OCI-LY7 (cell line): Measurements from ENCODE around the gene IL17A. TPM values are rescaled to one million over a fixed set of nuclear protein-coding genes. Genes with fewer than 3 reads are reported as not detected.

Experiments
- Bru-seq: library from RNA; stranded (reverse); fragments of 400-500 nt; gene quantifications from one replicate; lab custom pipeline; 2021; lab: Mats Ljungman, UMichigan
- BruChase-seq, 2 experiments: library from RNA; stranded (reverse); fragments of 400-500 nt; gene quantifications; one replicate each; lab custom pipeline; 2021; lab: Mats Ljungman, UMichigan
- BruUV-seq: library from RNA; stranded (reverse); fragments of 400-500 nt; replicated peaks from 2 replicates; lab custom pipeline; 2021; lab: Mats Ljungman, UMichigan
- CTCF ChIA-PET: fragments of 300-600 bp; sonication (Branson Sonifier 250); formaldehyde crosslinking; loops from one replicate; lab custom pipeline; 2022; ENCODE audit warnings: antibody characterized with exemption; ENCODE audit not compliant: unreplicated experiment; lab: Charles Lee
- POLR2A ChIA-PET: fragments of 300-600 bp; sonication (Branson Sonifier 250); formaldehyde crosslinking; loops from one replicate; lab custom pipeline; 2022; ENCODE audit warnings: antibody characterized with exemption; lab: Charles Lee
- DNase-seq: peaks from one replicate; pipeline ENCODE4 v3.0.0-alpha.2; 2015; ENCODE audit warnings: low spot score
- H2AFZ ChIP-seq: fragments of 200-600 bp; sonication (generic), shearing (Covaris generic); 2 replicates; pipeline ENCODE4 v1.6.1; 2014; ENCODE audit warnings: mild to moderate bottlenecking, antibody characterized with exemption, low read length, moderate library complexity
- H3K27ac ChIP-seq: fragments of 200-600 bp; sonication (generic); 2 replicates; pipeline ENCODE4 v1.5.1; 2014; ENCODE audit warnings: mixed run types, low read depth, mild to moderate bottlenecking, moderate library complexity, low read length, inconsistent platforms; ENCODE audit not compliant: poor library complexity, severe bottlenecking
- H3K36me3 ChIP-seq: fragments of 200-600 bp; sonication (generic); 2 replicates; pipeline ENCODE4 v1.6.1; 2014; ENCODE audit warnings: mild to moderate bottlenecking, antibody characterized with exemption, low read length, moderate library complexity, mixed read lengths; ENCODE audit not compliant: insufficient read depth
- H3K4me1 ChIP-seq: fragments of 200-600 bp; sonication (generic); 2 replicates; pipeline ENCODE4 v1.5.1; 2014; ENCODE audit warnings: mild to moderate bottlenecking, low read length; ENCODE audit not compliant: insufficient read depth, poor library complexity, severe bottlenecking
- H3K4me2 ChIP-seq: fragments of 200-600 bp; sonication (generic); 2 replicates; pipeline ENCODE4 v1.6.1; 2014; ENCODE audit warnings: mild to moderate bottlenecking, low read length
- H3K4me3 ChIP-seq: fragments of 200-600 bp; sonication (generic); 2 replicates; pipeline ENCODE4 v1.5.1; 2014; ENCODE audit warnings: mild to moderate bottlenecking, low read depth, low read length; ENCODE audit not compliant: poor library complexity, severe bottlenecking
- H3K79me2 ChIP-seq: fragments of 200-600 bp; sonication (generic); 2 replicates; pipeline ENCODE4 v1.6.1; 2016; ENCODE audit warnings: low read depth, mild to moderate bottlenecking, low read length, moderate library complexity, mixed read lengths; ENCODE audit not compliant: insufficient read depth
- H3K9me2 ChIP-seq: fragments of 200-600 bp; sonication (generic); 2 replicates; pipeline ENCODE4 v1.6.1; 2016; ENCODE audit warnings: mild to moderate bottlenecking, low read length, mixed read lengths; ENCODE audit not compliant: insufficient read depth
- H3K9me3 ChIP-seq: fragments of 200-600 bp; sonication (generic); 2 replicates; pipeline ENCODE4 v1.6.1; 2014; ENCODE audit warnings: mild to moderate bottlenecking, mixed run types, low read length, mixed read lengths
- H4K20me1 ChIP-seq: fragments of 200-600 bp; sonication (generic); 2 replicates; pipeline ENCODE4 v1.6.1; 2014; ENCODE audit warnings: mild to moderate bottlenecking, antibody characterized with exemption, low read length, moderate library complexity, mixed read lengths; ENCODE audit not compliant: insufficient read depth
- CTCF ChIP-seq: fragments of 200-600 bp; sonication (generic); conservative IDR thresholded peaks from 2 replicates; pipeline ENCODE4 v1.5.1; 2014; ENCODE audit warnings: mild to moderate bottlenecking, antibody characterized with exemption, low read length, moderate library complexity, mixed read lengths
- EZH2phosphoT487 ChIP-seq: fragments of 200-600 bp; sonication (generic); IDR thresholded peaks from 2 replicates; pipeline ENCODE4 v1.6.1; 2018; ENCODE audit warnings: low read depth, borderline replicate concordance, mild to moderate bottlenecking, mixed run types, antibody characterized with exemption, low read length, moderate library complexity, mixed read lengths
- intact Hi-C: fragments of 100-400 bp; cut with micrococcal nuclease; formaldehyde crosslinking; loops from one replicate; pipeline ENCODE4 v1.10.0; 2022; ENCODE audit not compliant: unreplicated experiment
- long read RNA-seq: library from polyadenylated mRNA; stranded (forward); transcript quantifications from one replicate; pipeline ENCODE4 v2.0.0, GENCODE V29; 2022
- total RNA-seq, 2 experiments: library from RNA; depleted of rRNA in 1 of 2; stranded (reverse); fragments of >200 nt in 1 of 2; shearing (Covaris generic) in 1 of 2; gene quantifications; 2 replicates each; pipeline ENCODE4 v1.2.3, GENCODE V29; 2014 to 2022

IL17A gene
- total RNA-seq (2014; rRNA removed; shearing (Covaris generic)) = not detected in 2 replicates
- total RNA-seq (2022) = not detected in 2 replicates
- Bru-seq, nascent RNA = not detected
- not detected for BruChase-seq, experiment 1, labeled RNA remaining after a 6-hour chase
- not detected for BruChase-seq, experiment 2, labeled RNA remaining after a 2-hour chase
- long read RNA-seq = 0 reads

- intact Hi-C loops = no loop called here
- H3K9me3 ChIP-seq = no peaks in the 10 kb centered on the region
- H4K20me1 ChIP-seq = no peaks in the 10 kb centered on the region
- H3K4me3 ChIP-seq = no peak within 1 kb of the TSS
- ChIA-PET CTCF (no interaction called here), POLR2A (interaction anchor here (1.5 kb wide), 1 partner anchor 164 kb away, joined by 3 read pairs; no protein-coding TSS in a partner anchor)
- no peaks in the 10 kb centered on the region for H3K36me3 ChIP-seq
- H3K4me2 ChIP-seq = no peak within 1 kb of the TSS
- no peak for DNase-seq
- no peak within 1 kb of the TSS for H3K27ac ChIP-seq
- no peaks in the 10 kb centered on the region for H3K9me2 ChIP-seq
- H3K4me1 ChIP-seq = no peaks in the 10 kb centered on the region
- H2AFZ ChIP-seq = no peak within 1 kb of the TSS
- TF ChIP-seq CTCF = no peak
- no peaks in the 10 kb centered on the region for H3K79me2 ChIP-seq
- BruUV-seq = no TSS peak
Observed at GRCh38 chr6:52186075-52186474, at the start of gene IL17A. Gene IL17A (plus strand): TSS chr6:52186375. CDS start chr6:52186432, 57 bp downstream.

GRCh38 chr6:52136934-52137467, 49.2 kb upstream of the IL17A start:
- POLR2A ChIA-PET = no interaction called here
- H3K9me3 ChIP-seq = no peaks in the 10 kb centered on the region

More at GRCh38 chr6:52136934-52137467, 49.2 kb upstream of the IL17A start:
- Histone ChIP-seq H3K9me2 (no peaks in the 10 kb centered on the region), H3K36me3 (no peaks in the 10 kb centered on the region), H3K27ac (no peak overlapping the region), H4K20me1 (no peaks in the 10 kb centered on the region), H3K4me2 (no peak overlapping the region), H2AFZ (no peak overlapping the region), H3K4me3 (no peak overlapping the region), H3K4me1 (no peaks in the 10 kb centered on the region), H3K79me2 (no peaks in the 10 kb centered on the region)
- BruUV-seq = no TSS peak
- intact Hi-C loops = no loop called here
- DNase-seq = no peak
- CTCF ChIA-PET = no interaction called here
- TF ChIP-seq EZH2phosphoT487 (no peak), CTCF (no peak)
